NCI-H2196 treated with DMSO at 0.1 percent for 48 hours (cell line): Measurements from ENCODE around the gene FAR2.
"Not testable (repeated sequence)": the region's sequence is repeated elsewhere in the genome, so short reads cannot be mapped to it uniquely, and the experiment has no call there.

ENCODE experiments used
- DNase-seq: peaks from one replicate; lab custom pipeline; 2025; ENCODE audit not compliant: unreplicated experiment; lab: John Stamatoyannopoulos, UW

Gene FAR2

DNA sequence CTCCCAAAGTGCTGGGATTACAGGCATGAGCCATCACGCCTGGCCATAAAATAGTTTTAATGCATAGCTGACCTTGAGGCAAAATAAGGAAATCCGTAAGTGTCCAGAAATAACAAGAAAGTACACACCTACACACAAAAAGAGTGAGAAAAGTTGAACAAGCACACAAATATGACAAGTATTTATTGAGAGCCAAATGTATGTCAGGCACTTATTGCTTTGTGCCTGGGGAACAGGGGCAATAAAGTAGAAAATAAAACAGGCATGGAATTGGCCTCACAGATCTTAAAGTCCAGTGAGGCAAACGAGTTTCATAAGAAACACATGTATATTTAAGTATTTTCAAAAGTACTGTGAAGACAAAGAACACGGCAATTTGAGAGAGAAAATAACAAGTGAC is 128.2 kb downstream of the FAR2 start:
- DNase-seq, result no peak

DNA sequence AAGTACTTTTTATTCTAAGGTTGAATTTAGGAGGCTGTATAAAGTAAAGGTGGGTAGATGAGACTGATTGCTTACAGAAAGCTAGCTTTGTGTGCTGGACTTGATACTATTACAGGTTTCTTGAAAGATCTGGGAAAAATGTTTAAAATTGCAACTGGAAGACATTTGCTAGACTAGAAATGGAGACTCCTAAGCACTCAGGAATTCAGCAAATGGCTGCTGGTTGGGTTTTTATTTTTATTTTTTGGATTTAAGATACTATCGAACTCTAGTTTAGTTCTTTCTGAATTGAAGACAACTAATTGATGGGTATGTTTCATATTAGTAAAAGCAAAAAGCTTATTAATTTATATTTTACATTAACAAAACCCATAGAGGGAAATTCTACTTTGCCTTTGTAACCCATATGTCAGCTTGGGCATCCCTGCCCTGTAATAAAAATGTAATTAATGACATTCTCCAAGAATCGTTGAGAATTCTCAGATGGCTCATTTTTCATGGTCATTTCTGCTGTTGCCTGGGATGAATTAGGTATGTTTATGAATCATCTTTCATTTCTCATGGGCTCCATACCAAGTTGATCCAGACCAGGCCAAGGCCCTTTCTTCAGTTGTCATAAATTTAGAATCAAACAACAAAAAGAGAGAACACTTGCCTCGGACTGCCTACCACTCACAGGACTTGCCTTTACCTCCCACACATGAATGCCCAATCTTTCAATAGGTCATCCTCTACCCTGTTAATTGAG is 129.8 kb downstream of the FAR2 start:
- no peak for DNase-seq

GRCh38 chr12:29281371-29282005 is 132.4 kb downstream of the FAR2 start:
- DNase-seq, result no peak

DNA sequence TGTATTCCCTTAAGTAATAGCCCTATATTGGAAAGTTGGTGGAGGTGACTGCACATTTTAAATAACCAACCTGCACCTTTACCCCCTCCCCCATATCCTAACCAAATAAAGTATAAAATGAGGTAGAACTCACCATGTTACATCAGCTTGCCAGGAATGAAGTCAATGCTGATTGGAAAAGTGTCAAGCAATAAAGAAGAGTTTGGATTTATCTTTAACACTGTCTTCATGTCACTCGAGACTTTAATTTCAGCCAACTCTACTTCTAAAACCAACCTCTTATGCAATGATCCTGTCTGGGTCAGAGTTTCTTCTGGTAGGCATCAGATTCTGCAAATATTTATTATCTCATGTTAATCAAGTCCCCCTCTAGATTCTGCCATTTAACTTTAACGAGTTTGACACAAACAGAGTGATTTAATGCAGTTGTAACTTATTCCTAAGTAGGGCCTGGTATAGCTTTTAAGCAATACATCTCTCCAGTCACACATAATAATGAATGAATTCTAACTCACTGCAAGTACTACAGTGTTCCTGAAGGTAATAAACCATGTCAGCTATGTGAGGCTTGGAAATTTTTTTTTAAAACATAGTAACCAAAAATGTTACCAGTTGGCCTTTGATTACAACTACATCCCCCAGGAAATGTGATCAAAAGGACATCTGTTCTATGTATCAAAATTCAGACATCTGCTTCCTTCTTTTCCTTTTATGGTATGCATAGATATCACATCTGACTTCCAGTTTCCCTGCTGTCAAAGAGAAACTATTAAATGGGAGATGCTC is 133.1 kb downstream of the FAR2 start:
- no peak for DNase-seq

GRCh38 chr12:29283969-29284700 is 135.1 kb downstream of the FAR2 start:
- DNase-seq, result no peak

DNA sequence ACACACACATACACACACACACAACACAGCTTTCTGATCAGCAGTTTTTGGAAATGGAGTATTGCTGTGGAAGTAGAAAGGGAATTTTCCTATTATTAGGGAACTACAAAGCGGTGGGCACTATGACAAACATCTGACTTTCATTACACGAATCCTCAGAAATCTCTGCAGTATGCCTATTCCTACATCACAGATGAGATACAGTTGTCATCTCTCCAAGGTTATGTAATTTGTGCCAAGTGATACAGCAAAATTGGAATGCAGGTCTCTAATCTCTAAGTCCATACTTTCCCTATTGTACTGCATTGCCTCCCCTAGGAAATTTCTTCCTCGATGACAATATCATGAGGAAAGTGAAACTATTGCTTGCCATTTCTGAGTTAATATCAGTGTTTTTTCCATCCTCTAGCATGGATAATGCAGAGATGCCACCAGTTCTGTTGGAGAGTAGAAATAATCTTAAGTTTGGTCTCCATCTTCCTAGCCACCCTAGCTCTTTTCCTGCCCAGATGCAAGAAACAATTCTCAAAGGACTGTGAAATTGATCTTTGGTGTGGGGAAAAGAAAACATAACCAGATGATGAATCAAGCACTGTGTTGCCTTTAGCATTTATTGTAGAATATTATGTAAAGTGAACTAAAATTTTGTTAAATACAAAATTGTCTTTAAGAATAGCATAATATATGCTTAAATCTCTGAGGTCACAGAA is 137.2 kb downstream of the FAR2 start:
- no peak for DNase-seq

DNA sequence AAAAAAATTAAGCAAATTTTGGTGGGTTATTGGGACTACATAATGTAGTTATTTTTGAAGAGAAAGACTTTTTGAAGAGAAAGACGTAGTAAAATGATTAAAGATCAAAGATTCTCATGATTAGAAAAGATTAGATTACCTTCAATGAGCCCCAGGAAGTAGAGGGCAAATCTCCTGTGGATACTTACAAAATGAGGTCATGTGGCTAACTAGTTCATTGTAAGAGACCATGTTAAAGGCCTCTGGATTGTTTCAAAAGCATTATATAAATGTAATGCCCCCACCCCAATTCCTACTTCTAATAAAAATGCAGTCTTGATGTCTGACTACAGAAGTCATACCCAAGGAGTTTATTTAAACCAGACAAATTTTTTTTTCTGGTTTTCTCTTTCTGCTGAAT is 138.5 kb downstream of the FAR2 start:
- no peak for DNase-seq

- no peak for DNase-seq
Measured at GRCh38 chr12:29288031-29288430, 139.0 kb downstream of the FAR2 start.

- DNase-seq, result not testable (repeated sequence)
Measured at GRCh38 chr12:29290475-29290874, 141.4 kb downstream of the FAR2 start.

DNA sequence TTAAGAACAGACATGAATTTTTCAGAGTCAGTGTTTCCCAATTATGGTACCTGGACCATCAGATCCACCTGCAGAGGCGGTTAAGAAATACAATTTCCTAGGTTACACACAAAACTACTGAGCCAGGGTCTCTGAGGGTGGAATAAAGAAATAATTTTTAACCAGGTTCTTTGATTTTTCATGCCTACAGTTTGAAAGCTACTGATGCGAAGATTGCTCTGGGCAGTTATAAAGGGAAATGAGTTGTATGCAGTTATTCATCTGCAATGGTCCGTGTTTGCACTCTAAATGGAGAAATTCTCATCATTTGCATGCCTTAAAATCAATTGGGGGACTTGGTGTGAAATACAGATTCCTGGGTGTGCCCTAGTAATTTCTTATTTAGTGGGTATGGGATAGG is 142.1 kb downstream of the FAR2 start:
- no peak for DNase-seq

- no peak for DNase-seq
Measured at GRCh38 chr12:29299633-29300032, 150.6 kb downstream of the FAR2 start.

- DNase-seq, result no peak
Measured at GRCh38 chr12:29301114-29301513, 152.0 kb downstream of the FAR2 start.

GRCh38 chr12:29304388-29304787 is 155.3 kb downstream of the FAR2 start:
- DNase-seq, result no peak

DNA sequence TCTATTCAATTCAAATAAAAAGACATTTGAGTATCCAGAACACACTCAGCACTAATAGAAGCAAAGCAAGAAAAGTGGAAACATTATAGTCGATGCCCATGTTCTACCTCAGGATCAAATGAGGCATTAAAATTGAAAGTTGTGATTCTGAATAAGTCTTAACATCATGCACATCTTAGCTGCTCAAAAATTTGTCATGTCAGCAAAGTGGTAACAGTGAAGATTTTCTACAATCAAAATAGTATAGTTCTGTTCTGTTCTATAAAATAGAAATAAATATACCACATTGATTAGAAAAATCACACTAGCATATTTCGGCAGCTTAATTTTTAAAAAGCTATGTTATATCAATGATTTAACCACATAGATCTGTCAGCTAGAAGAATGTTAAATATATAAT is 157.2 kb downstream of the FAR2 start:
- DNase-seq, result no peak

DNA sequence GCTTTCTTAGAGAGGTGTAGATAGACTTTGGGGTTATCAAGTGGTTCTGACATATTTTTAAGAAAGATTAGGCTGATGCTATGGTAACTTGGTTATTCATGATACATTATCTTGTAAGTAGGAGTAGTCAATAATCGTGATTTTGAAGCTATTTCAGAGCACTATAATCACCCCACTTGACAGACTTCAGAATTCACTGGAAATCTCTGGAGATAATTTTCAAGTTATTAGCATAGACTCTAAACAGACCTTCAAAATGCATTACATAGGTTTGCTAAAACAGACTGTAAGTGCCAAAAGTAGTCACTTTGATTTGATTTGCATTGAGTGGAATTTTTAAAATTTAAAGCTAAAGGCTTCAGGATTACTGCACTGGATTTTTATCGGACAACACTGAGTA is 157.6 kb downstream of the FAR2 start:
- no peak for DNase-seq

DNA sequence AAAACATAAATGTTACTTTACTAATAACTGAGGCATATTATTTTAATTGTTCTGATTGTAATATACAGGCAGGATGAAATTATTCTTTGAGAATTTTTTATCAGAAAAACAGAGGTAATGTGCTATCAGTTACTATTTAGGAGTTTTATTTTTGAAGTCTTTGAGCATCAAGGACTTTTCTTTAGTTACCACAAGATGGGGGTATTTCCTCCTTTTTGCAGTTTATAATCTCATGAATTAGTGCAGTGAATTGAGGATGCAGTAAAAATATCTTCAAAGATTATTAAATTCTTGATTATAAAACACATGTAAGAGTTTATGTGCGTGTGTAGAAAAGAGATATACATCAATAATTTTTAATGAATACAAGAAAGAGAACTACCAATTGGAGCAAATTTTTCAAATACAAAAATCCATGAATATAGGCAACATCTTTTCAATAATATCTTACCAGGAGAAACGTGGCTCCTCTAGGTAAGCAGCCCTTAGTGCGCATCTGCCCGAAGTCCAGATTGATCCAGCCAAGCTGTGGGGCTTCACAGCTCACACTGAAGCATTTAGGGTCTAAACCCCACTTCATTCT is 160.3 kb downstream of the FAR2 start:
- no peak for DNase-seq

- no peak for DNase-seq
Measured at GRCh38 chr12:29310899-29311298, 161.8 kb downstream of the FAR2 start.

- DNase-seq, result no peak
Measured at GRCh38 chr12:29314416-29314815, 165.3 kb downstream of the FAR2 start.

DNA sequence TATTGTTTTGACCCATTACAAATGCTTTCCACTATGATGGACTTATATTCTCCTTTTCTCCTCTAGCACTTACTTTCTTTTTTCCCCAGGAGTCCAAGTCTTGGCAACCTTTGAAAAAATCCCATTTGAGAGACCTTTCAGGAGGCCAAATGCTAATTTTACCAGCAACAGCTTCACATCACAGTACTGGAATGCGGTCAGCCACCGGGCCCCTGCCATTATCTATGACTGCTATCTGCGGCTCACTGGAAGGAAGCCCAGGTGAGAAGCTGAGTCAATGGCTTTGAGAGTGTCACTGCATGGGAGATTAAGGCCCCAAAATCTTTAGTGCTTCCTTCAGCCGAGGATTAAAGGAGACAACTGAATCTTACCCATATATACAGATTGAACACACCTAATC is 167.7 kb downstream of the FAR2 start:
- DNase-seq, result no peak

DNA sequence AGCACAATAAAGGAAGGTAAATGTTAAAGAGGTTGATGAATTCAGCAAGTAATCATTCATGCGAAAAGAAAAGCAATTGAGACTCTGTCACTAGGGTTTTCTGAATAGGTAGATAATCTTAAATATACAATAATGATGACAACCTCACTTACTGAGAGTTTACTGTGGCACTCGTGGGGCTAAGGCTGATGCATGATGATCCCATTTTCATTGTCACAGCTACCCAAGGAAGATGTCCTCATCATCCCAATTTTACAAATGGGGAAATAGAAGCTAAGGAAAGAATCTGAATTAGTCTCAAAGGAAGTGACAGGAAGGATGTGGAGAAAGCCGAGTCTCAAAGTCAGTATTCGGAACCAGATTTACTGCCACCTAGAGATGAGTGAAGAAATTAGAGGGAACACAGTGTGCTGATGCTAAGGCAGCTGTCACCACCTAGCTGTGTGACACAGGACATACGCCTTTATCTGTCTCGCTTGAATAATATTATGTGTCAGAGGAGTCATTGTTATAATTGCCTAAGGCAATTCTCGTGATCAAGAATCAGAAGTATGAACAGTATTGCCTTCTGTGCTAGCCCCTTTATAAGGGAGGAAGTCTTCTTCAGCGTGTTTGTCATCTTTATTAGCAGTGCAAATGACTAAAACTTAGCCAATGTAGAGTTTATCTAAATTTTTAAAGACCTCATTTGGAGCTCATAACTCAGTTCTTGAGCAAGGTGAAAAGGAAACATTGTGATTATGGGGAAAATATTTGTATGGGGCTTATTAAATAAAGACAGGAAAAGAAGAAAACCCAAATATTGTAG is 168.7 kb downstream of the FAR2 start:
- peak; percentile 53 for DNase-seq
